H9 (cell line): ENCODE data around the gene FN1. TPM values are rescaled to one million over a fixed set of nuclear protein-coding genes. Genes with fewer than 3 reads are reported as not detected.

Experiments used
- DNase-seq: peaks from one replicate; pipeline ENCODE4 v3.0.0-alpha.2; 2017
- H2AFZ ChIP-seq: one replicate; pipeline ENCODE4 v1.6.1; 2013; ENCODE audit warnings: mild to moderate bottlenecking, low read length, control low read depth, moderate library complexity
- H2AK5ac ChIP-seq: 2 replicates; pipeline ENCODE4 v1.6.1; 2013; ENCODE audit warnings: low read length, control low read depth, mixed read lengths; ENCODE audit not compliant: insufficient read length
- H2BK120ac ChIP-seq: one replicate; pipeline ENCODE4 v1.6.1; 2013; ENCODE audit warnings: low read depth, mild to moderate bottlenecking, low read length, control low read depth, inconsistent platforms; ENCODE audit not compliant: poor library complexity, severe bottlenecking
- H2BK12ac ChIP-seq: 2 replicates; pipeline ENCODE4 v1.6.1; 2013; ENCODE audit warnings: low read length, control low read depth, mixed read lengths, low read depth; ENCODE audit not compliant: insufficient read length
- H2BK15ac ChIP-seq: 2 replicates; pipeline ENCODE4 v1.6.1; 2013; ENCODE audit warnings: low read depth, low read length, control low read depth
- H2BK20ac ChIP-seq: one replicate; pipeline ENCODE4 v1.6.1; 2013; ENCODE audit warnings: low read depth, mild to moderate bottlenecking, low read length, control low read depth, inconsistent platforms; ENCODE audit not compliant: poor library complexity, severe bottlenecking
- H2BK5ac ChIP-seq: 2 replicates; pipeline ENCODE4 v1.6.1; 2013; ENCODE audit warnings: low read length, control low read depth, mixed read lengths; ENCODE audit not compliant: insufficient read length
- H3K14ac ChIP-seq: 2 replicates; pipeline ENCODE4 v1.6.1; 2013; ENCODE audit warnings: low read length, control low read depth; ENCODE audit not compliant: insufficient read depth
- H3K18ac ChIP-seq: 2 replicates; pipeline ENCODE4 v1.6.1; 2013; ENCODE audit warnings: low read depth, mild to moderate bottlenecking, mixed read lengths, low read length, control low read depth; ENCODE audit not compliant: insufficient read length
- H3K23ac ChIP-seq: 2 replicates; pipeline ENCODE4 v1.6.1; 2013; ENCODE audit warnings: low read length, control low read depth, mixed read lengths, low read depth; ENCODE audit not compliant: insufficient read length
- H3K23me2 ChIP-seq: 2 replicates; pipeline ENCODE4 v1.6.1; 2013; ENCODE audit warnings: low read depth, mild to moderate bottlenecking, mixed read lengths, low read length, control low read depth; ENCODE audit not compliant: insufficient read length, poor library complexity, severe bottlenecking
- H3K27ac ChIP-seq: 2 replicates; pipeline ENCODE4 v1.5.1; 2013; ENCODE audit warnings: low read length, control low read depth, mixed read lengths, low read depth; ENCODE audit not compliant: insufficient read length
- H3K27me3 ChIP-seq: 2 replicates; pipeline ENCODE4 v1.6.1; 2013; ENCODE audit warnings: low read length, control low read depth, inconsistent platforms; ENCODE audit not compliant: insufficient read depth
- H3K4ac ChIP-seq: 2 replicates; pipeline ENCODE4 v1.6.1; 2013; ENCODE audit warnings: low read depth, mild to moderate bottlenecking, control low read depth, inconsistent platforms, low read length, moderate library complexity
- H3K4me1 ChIP-seq: 2 replicates; pipeline ENCODE4 v1.6.1; 2013; ENCODE audit warnings: low read length, control low read depth, inconsistent platforms; ENCODE audit not compliant: insufficient read depth
- H3K4me2 ChIP-seq: 2 replicates; pipeline ENCODE4 v1.6.1; 2013; ENCODE audit warnings: low read length, control low read depth, mixed read lengths; ENCODE audit not compliant: insufficient read length, insufficient read depth
- H3K56ac ChIP-seq: 2 replicates; pipeline ENCODE4 v1.6.1; 2013; ENCODE audit warnings: low read depth, mild to moderate bottlenecking, mixed read lengths, low read length, control low read depth; ENCODE audit not compliant: insufficient read length
- H3K79me1 ChIP-seq: 2 replicates; pipeline ENCODE4 v1.6.1; 2013; ENCODE audit warnings: low read depth, mild to moderate bottlenecking, moderate library complexity, low read length, control low read depth, inconsistent platforms; ENCODE audit not compliant: insufficient read depth, poor library complexity, severe bottlenecking
- H3K79me2 ChIP-seq: 2 replicates; pipeline ENCODE4 v1.6.1; 2013; ENCODE audit warnings: low read length, control low read depth, inconsistent platforms; ENCODE audit not compliant: insufficient read depth
- H3K9ac ChIP-seq: 2 replicates; pipeline ENCODE4 v1.6.1; 2013; ENCODE audit warnings: low read length, control low read depth, mixed read lengths; ENCODE audit not compliant: insufficient read length; ENCODE audit errors: extremely low read depth
- H3K9me3 ChIP-seq: one replicate; pipeline ENCODE4 v1.6.1; 2013; ENCODE audit warnings: low read depth, low read length, inconsistent platforms; ENCODE audit not compliant: control insufficient read depth
- H3T11ph ChIP-seq: one replicate; pipeline ENCODE4 v1.6.1; 2013; ENCODE audit warnings: mild to moderate bottlenecking, low read length, control low read depth, inconsistent platforms
- H4K20me1 ChIP-seq: one replicate; pipeline ENCODE4 v1.6.1; 2013; ENCODE audit not compliant: control insufficient read depth, insufficient read length, insufficient read depth
- H4K5ac ChIP-seq: 2 replicates; pipeline ENCODE4 v1.6.1; 2013; ENCODE audit warnings: low read depth, mild to moderate bottlenecking, mixed read lengths, low read length, control low read depth; ENCODE audit not compliant: insufficient read length
- H4K8ac ChIP-seq: replicated peaks from 2 replicates; pipeline ENCODE4 v1.6.1; 2013; ENCODE audit warnings: low read length, control low read depth, mixed read lengths, low read depth; ENCODE audit not compliant: insufficient read length
- H4K91ac ChIP-seq: 2 replicates; pipeline ENCODE4 v1.6.1; 2013; ENCODE audit warnings: low read depth, mild to moderate bottlenecking, moderate library complexity, mixed read lengths, low read length, control low read depth; ENCODE audit not compliant: insufficient read length
- H3K27ac Mint-ChIP-seq, 3 experiments: 2 replicates in 2 of 3; 3 replicates in 1 of 3; pipeline ENCODE4 v1.8.0; 2020 to 2021; ENCODE audit warnings: mixed read lengths in 3 of 3, mild to moderate bottlenecking in 1 of 3, moderate library complexity in 1 of 3
- H3K27me3 Mint-ChIP-seq: 2 replicates; pipeline ENCODE4 v1.8.0; 2021; ENCODE audit warnings: low read depth, mild to moderate bottlenecking, moderate library complexity, mixed read lengths
- H3K36me3 Mint-ChIP-seq, 3 experiments: 2 replicates in 2 of 3; 3 replicates in 1 of 3; pipeline ENCODE4 v1.8.0; 2020 to 2021; ENCODE audit warnings: low read depth in 3 of 3, mixed read lengths in 3 of 3; ENCODE audit not compliant: insufficient read depth in 1 of 3
- H3K4me1 Mint-ChIP-seq, 2 experiments: 2 replicates each; pipeline ENCODE4 v1.8.0; 2020; ENCODE audit warnings: mixed read lengths in 2 of 2
- H3K4me3 Mint-ChIP-seq, 2 experiments: 2 replicates in 1 of 2; 3 replicates in 1 of 2; pipeline ENCODE4 v1.8.0; 2020 to 2021; ENCODE audit warnings: mild to moderate bottlenecking in 2 of 2, mixed read lengths in 2 of 2, moderate library complexity in 1 of 2
- H3K9me3 Mint-ChIP-seq, 2 experiments: 2 replicates in 1 of 2; 3 replicates in 1 of 2; pipeline ENCODE4 v1.8.0; 2020; ENCODE audit warnings: mild to moderate bottlenecking in 2 of 2, mixed read lengths in 2 of 2, moderate library complexity in 1 of 2
- WGBS: extraction: QIAGEN DNeasy Blood & Tissue Kit; methylation state at CpG from one replicate; pipeline ENCODE4 v1.1.7; 2013; ENCODE audit warnings: missing lambda C conversion rate, low lambda C conversion rate, mixed read lengths; ENCODE audit not compliant: insufficient read length; ENCODE audit errors: extremely low coverage; 5-methylcytosine and 5-hydroxymethylcytosine counted together
- total RNA-seq: library from RNA; stranded (reverse); gene quantifications from 2 replicates; pipeline ENCODE4 v1.2.1, GENCODE V29; 2021
- TF ChIP-seq, protein P1 (sequence below): fragments of 200-600 bp; sonication (generic); conservative IDR thresholded peaks from 3 replicates; pipeline ENCODE4 v1.8.0; 2021; ENCODE audit warnings: antibody characterized with exemption, mild to moderate bottlenecking

Gene FN1
- total RNA-seq, 1 experiment from 2014 or later, result 56.0 TPM

DNA sequence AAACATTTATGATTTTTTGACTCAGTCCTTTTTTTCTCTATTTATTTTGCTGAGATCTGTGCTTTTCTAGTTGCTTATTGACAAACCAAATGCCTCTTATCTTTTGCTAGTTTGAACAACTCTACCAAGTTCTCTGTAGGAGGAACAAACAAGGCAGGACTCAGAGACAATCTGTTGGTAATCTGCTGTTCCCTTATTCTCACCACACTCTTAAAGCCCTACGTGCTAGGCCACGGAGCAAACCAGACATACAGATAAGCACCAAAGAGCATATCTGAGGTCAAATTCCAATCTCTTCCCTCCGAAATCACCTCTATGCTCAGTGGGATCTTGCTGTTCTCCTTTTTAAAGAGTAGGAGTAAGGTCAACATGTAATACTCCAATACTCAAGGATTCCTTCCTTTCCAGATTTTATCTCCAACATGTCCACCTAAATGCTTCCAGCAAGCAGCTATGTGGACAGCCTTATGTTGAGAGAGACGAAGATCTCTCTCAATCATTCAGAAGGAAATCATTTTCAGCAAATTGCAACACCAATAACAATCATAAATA lies 18.4 kb downstream of the FN1 start:
- H2BK15ac ChIP-seq, result no peak overlapping the region
- H3K18ac ChIP-seq, result no peak overlapping the region
- peaks cover 4 to 12% (median 5%) of the 10 kb centered on the region in 3 experiments; a peak in 6 of 7 replicates for H3K36me3 Mint-ChIP-seq
- H4K5ac ChIP-seq, result no peak overlapping the region
- no peak overlapping the region for H3K9ac ChIP-seq
- H3K4ac ChIP-seq, result no peak overlapping the region
- H3K79me2 ChIP-seq, result no peaks in the 10 kb centered on the region
- no peak overlapping the region for H3K27ac ChIP-seq
- no peaks in the 10 kb centered on the region for H3K27me3 ChIP-seq
- no peak overlapping the region for H3K23ac ChIP-seq
- no peak overlapping the region for H3K4me2 ChIP-seq
- no peaks in the 10 kb centered on the region for H3K4me1 ChIP-seq
- no peaks in the 10 kb centered on the region for H3K79me1 ChIP-seq
- H2BK12ac ChIP-seq, result no peak overlapping the region
- no peak overlapping the region for H2BK20ac ChIP-seq
- no peak overlapping the region for H2AK5ac ChIP-seq
- WGBS, result no CpG with 5 or more reads among the region's 4 CpGs
- H3K56ac ChIP-seq, result no peak overlapping the region
- no peaks in the 10 kb centered on the region for H3K27me3 Mint-ChIP-seq
- no peak overlapping the region for H3K14ac ChIP-seq
- no peaks in the 10 kb centered on the region for H3K9me3 ChIP-seq
- H3K4me3 Mint-ChIP-seq, result no peak overlapping the region
- no peak overlapping the region for H2BK120ac ChIP-seq
- no peak overlapping the region for H4K91ac ChIP-seq
- no peak for DNase-seq
- H4K8ac ChIP-seq, result no peak overlapping the region
- H4K20me1 ChIP-seq, result no peaks in the 10 kb centered on the region
- no peak overlapping the region for H3T11ph ChIP-seq
- H3K27ac Mint-ChIP-seq, result no peak overlapping the region
- TF ChIP-seq, protein P1, sequence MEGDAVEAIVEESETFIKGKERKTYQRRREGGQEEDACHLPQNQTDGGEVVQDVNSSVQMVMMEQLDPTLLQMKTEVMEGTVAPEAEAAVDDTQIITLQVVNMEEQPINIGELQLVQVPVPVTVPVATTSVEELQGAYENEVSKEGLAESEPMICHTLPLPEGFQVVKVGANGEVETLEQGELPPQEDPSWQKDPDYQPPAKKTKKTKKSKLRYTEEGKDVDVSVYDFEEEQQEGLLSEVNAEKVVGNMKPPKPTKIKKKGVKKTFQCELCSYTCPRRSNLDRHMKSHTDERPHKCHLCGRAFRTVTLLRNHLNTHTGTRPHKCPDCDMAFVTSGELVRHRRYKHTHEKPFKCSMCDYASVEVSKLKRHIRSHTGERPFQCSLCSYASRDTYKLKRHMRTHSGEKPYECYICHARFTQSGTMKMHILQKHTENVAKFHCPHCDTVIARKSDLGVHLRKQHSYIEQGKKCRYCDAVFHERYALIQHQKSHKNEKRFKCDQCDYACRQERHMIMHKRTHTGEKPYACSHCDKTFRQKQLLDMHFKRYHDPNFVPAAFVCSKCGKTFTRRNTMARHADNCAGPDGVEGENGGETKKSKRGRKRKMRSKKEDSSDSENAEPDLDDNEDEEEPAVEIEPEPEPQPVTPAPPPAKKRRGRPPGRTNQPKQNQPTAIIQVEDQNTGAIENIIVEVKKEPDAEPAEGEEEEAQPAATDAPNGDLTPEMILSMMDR, result no peak
- peaks cover 0 to 4% of the 10 kb centered on the region in 2 experiments; a peak in 2 of 4 replicates for H3K4me1 Mint-ChIP-seq
- H3K23me2 ChIP-seq, result no peaks in the 10 kb centered on the region
- H3K9me3 Mint-ChIP-seq, result no peaks in the 10 kb centered on the region
- H2AFZ ChIP-seq, result no peak overlapping the region
- no peak overlapping the region for H2BK5ac ChIP-seq
